ENCODE results near the gene HELZ2.

HELZ2 gene

DNA sequence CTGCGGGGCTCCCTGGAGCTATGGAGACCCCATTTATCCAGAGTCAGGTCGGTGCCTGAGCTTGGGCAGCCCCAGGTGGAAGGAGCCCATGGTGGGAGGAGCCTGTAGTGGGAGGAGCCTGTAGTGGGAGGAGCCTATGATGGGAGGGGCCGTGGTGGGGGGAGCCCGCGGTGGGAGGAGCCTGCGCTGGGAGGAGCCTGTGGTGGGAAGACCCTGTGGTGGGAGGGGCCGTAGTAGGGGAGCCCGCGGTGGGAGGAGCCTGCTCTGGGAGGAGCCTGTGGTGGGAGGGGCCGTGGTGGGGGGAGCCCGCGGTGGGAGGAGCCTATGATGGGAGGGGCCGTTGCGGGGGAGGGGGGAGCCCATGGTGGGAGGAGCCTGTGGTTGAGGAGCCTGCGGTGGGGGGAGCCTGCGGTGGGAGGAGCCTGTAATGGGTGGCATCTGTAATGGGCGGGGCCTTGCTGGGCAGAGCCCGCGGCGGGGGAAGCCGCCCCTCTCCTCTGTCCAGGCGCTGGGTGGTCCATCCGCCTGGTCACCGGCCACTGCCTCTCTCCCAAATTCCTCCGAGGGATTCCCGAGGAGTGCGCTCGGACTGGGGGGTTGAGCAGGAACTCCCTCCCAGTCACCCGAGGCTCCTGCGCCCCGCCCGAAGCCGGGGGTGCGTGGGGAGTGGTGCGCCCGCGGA is 20.6 kb downstream of the HELZ2 start:
- DNase-seq (ENCODE audit: low read depth) = peak; percentile 36
- TF ChIP-seq, protein P1, sequence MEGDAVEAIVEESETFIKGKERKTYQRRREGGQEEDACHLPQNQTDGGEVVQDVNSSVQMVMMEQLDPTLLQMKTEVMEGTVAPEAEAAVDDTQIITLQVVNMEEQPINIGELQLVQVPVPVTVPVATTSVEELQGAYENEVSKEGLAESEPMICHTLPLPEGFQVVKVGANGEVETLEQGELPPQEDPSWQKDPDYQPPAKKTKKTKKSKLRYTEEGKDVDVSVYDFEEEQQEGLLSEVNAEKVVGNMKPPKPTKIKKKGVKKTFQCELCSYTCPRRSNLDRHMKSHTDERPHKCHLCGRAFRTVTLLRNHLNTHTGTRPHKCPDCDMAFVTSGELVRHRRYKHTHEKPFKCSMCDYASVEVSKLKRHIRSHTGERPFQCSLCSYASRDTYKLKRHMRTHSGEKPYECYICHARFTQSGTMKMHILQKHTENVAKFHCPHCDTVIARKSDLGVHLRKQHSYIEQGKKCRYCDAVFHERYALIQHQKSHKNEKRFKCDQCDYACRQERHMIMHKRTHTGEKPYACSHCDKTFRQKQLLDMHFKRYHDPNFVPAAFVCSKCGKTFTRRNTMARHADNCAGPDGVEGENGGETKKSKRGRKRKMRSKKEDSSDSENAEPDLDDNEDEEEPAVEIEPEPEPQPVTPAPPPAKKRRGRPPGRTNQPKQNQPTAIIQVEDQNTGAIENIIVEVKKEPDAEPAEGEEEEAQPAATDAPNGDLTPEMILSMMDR (IDR thresholded peaks at IDR 0.05; ENCODE audit: low read depth, low read length, missing control alignments) = no peak
- in situ Hi-C loops (cut with HindIII; ENCODE audit: low sequenced_read_pairs) = no loop called here
- H3K4me3 ChIP-seq (ENCODE audit: low read depth, low read length) = peak overlapping the region; percentile 48

- DNase-seq (ENCODE audit: low read depth) = no peak
- TF ChIP-seq, protein P1 (IDR thresholded peaks at IDR 0.05; ENCODE audit: low read depth, low read length, missing control alignments) = no peak
- in situ Hi-C loops (cut with HindIII; ENCODE audit: low sequenced_read_pairs) = no loop called here
- no peak overlapping the region for H3K4me3 ChIP-seq (ENCODE audit: low read depth, low read length)
Measured at GRCh38 chr20:63552481-63553249, 21.4 kb downstream of the HELZ2 start.

- in situ Hi-C loops (cut with HindIII; ENCODE audit: low sequenced_read_pairs) = no loop called here
- DNase-seq (ENCODE audit: low read depth) = no peak
- no peak overlapping the region for H3K4me3 ChIP-seq (ENCODE audit: low read depth, low read length)
- TF ChIP-seq, protein P1 (IDR thresholded peaks at IDR 0.05; ENCODE audit: low read depth, low read length, missing control alignments) = no peak
Measured at GRCh38 chr20:63551068-63551467, 23.0 kb downstream of the HELZ2 start.

DNA sequence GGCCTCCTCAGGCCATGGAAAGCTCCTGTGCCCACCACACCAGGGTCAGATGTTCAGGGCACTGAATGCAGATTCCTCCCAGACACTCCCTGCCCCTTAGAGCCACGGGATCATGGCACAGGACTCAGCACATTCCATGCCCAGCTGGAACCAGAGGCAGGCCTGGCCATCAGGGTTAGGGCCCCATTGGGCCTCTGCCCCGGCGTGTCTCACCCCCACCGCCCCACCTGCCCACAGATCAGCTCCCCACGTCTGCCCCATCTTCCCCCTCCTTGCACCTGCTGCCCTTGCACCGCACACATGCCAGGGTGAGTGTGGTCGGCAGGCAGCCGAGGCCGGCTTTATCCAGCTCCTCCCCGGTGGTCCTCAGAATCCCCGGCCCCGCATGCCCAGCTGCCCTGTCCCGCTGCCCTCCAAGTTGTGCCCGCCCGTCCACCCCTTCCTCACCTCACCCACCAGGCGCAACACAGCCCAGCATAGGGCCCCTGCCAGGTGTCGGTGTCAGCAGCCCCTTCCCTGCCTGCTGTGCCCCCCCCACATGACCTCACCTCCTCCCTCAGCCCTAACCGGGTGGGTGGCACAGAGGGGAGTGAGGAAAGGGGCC is 24.3 kb downstream of the HELZ2 start:
- no peak for DNase-seq (ENCODE audit: low read depth)
- TF ChIP-seq, protein P1 (IDR thresholded peaks at IDR 0.05; ENCODE audit: low read depth, low read length, missing control alignments) = no peak
- no peak overlapping the region for H3K4me3 ChIP-seq (ENCODE audit: low read depth, low read length)
- in situ Hi-C loops (cut with HindIII; ENCODE audit: low sequenced_read_pairs) = no loop called here

DNA sequence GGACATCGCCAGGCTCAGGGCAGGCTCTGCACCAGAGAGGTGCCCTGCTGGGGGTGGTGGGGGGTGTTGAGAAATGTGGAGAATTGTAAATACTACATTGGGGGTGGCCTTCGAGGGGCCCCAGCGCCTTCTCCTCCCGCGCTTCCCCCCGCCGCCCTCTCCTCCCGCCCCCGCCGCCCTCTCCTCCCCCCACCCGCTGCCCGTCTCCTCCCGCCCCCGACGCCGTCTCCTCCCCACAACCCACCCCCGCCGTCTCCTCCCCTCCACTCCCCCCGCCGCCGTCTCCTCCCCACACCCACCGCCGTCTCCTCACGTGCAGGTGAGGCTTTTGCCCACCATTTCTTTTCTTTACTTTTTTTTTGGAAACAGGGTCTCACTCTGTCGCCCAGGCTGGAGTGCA is 25.0 kb downstream of the HELZ2 start:
- in situ Hi-C loops (cut with HindIII; ENCODE audit: low sequenced_read_pairs) = no loop called here
- no peak overlapping the region for H3K4me3 ChIP-seq (ENCODE audit: low read depth, low read length)
- no peak for DNase-seq (ENCODE audit: low read depth)
- TF ChIP-seq, protein P1 (IDR thresholded peaks at IDR 0.05; ENCODE audit: low read depth, low read length, missing control alignments) = no peak

DNA sequence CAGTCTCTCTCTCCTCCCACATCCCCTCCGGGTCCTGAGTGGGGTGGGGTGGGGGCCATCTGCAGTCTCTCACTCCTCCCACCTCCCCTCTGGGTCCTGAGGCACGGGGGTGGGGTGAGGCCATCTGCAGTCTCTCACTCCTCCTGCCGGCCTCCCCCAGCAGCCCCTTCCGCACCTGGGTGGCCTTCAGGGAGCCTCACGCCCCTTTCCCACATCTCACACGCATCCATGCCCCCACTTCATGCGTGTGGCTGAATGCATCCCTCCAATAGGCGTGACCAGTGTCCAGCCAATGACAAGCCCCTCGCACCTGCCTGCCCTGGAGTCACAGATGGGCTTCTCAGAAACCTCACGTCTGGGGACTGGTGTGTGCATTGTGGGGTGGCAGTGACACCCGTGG is 25.5 kb downstream of the HELZ2 start:
- in situ Hi-C loops (cut with HindIII; ENCODE audit: low sequenced_read_pairs) = no loop called here
- no peak overlapping the region for H3K4me3 ChIP-seq (ENCODE audit: low read depth, low read length)
- no peak for DNase-seq (ENCODE audit: low read depth)
- TF ChIP-seq, protein P1 (IDR thresholded peaks at IDR 0.05; ENCODE audit: low read depth, low read length, missing control alignments) = no peak
